Amniotic stem cell (primary cell): ENCODE data around the gene ZDHHC20.

Experiments
- DNase-seq: peaks from one replicate; lab custom pipeline; 2025; lab: John Stamatoyannopoulos, UW

Gene ZDHHC20

GRCh38 chr13:21458813-21459701, at the start of gene ZDHHC20:
ZDHHC20 (minus strand) TSS chr13:21459303; CDS start chr13:21459171, 132 bp downstream.
- peak; percentile 69 for DNase-seq

GRCh38 chr13:21504379-21504778, 45.3 kb upstream of the ZDHHC20 start:
- DNase-seq: no peak

- DNase-seq: no peak
These were observed 42.6 kb upstream of the ZDHHC20 start for GRCh38 chr13:21501686-21502085.

- DNase-seq: no peak
These were observed 27.2 kb upstream of the ZDHHC20 start for GRCh38 chr13:21486322-21486721.

GRCh38 chr13:21483748-21484147, 24.6 kb upstream of the ZDHHC20 start:
- no peak for DNase-seq

- DNase-seq: no peak
These were observed 22.3 kb upstream of the ZDHHC20 start for GRCh38 chr13:21481359-21481758.

GRCh38 chr13:21478881-21479808, 20.0 kb upstream of the ZDHHC20 start:
- DNase-seq: peak; percentile 44

- DNase-seq: peak; percentile 64
These were observed 17.9 kb upstream of the ZDHHC20 start for GRCh38 chr13:21476893-21477472.

- DNase-seq: no peak
These were observed 16.0 kb upstream of the ZDHHC20 start for GRCh38 chr13:21475115-21475514.

GRCh38 chr13:21470785-21471184, 11.7 kb upstream of the ZDHHC20 start:
- no peak for DNase-seq

GRCh38 chr13:21466527-21466926, 7.4 kb upstream of the ZDHHC20 start:
- no peak for DNase-seq

- no peak for DNase-seq
These were observed 6.6 kb upstream of the ZDHHC20 start for GRCh38 chr13:21465710-21466160.

- DNase-seq: no peak
These were observed 4.3 kb upstream of the ZDHHC20 start for GRCh38 chr13:21463424-21463823.

GRCh38 chr13:21461131-21461530, 2.0 kb upstream of the ZDHHC20 start:
- no peak for DNase-seq

GRCh38 chr13:21458451-21458812, 671 bp downstream of the ZDHHC20 start:
- no peak for DNase-seq

- DNase-seq: no peak
These were observed 5.6 kb downstream of the ZDHHC20 start for GRCh38 chr13:21453387-21454081.

- DNase-seq: no peak
These were observed 8.2 kb downstream of the ZDHHC20 start for GRCh38 chr13:21450936-21451335.

- DNase-seq: no peak
These were observed 12.4 kb downstream of the ZDHHC20 start for GRCh38 chr13:21446656-21447055.

GRCh38 chr13:21445759-21446158, 13.3 kb downstream of the ZDHHC20 start:
- no peak for DNase-seq

GRCh38 chr13:21443171-21443570, 15.9 kb downstream of the ZDHHC20 start:
- no peak for DNase-seq

- no peak for DNase-seq
These were observed 22.5 kb downstream of the ZDHHC20 start for GRCh38 chr13:21436582-21436981.

GRCh38 chr13:21435687-21436151, 23.4 kb downstream of the ZDHHC20 start:
- DNase-seq: peak; percentile 55
